HFF-Myc (cell line): Measurements from ENCODE around the gene ITPKB.
"Not testable (repeated sequence)": the region's sequence is repeated elsewhere in the genome, so short reads cannot be mapped to it uniquely, and the experiment has no call there.

Experiments
- DNase-seq: peaks from one replicate; pipeline ENCODE4 v3.0.0-alpha.2; 2011; ENCODE audit warnings: low read depth; ENCODE audit errors: extremely low read depth
- H3K4me3 ChIP-seq: replicated peaks from 2 replicates; pipeline ENCODE4 v1.5.1; 2011; ENCODE audit warnings: low read depth, mild to moderate bottlenecking, control low read depth, low read length
- TF ChIP-seq, protein P1 (sequence below): IDR thresholded peaks from 2 replicates; pipeline ENCODE4 v1.5.1; 2012; ENCODE audit warnings: mild to moderate bottlenecking, low read depth, low read length, control low read depth; ENCODE audit errors: missing control alignments

ITPKB gene

GRCh38 chr1:226761322-226761721, 22.2 kb upstream of the ITPKB start:
- TF ChIP-seq, protein P1, sequence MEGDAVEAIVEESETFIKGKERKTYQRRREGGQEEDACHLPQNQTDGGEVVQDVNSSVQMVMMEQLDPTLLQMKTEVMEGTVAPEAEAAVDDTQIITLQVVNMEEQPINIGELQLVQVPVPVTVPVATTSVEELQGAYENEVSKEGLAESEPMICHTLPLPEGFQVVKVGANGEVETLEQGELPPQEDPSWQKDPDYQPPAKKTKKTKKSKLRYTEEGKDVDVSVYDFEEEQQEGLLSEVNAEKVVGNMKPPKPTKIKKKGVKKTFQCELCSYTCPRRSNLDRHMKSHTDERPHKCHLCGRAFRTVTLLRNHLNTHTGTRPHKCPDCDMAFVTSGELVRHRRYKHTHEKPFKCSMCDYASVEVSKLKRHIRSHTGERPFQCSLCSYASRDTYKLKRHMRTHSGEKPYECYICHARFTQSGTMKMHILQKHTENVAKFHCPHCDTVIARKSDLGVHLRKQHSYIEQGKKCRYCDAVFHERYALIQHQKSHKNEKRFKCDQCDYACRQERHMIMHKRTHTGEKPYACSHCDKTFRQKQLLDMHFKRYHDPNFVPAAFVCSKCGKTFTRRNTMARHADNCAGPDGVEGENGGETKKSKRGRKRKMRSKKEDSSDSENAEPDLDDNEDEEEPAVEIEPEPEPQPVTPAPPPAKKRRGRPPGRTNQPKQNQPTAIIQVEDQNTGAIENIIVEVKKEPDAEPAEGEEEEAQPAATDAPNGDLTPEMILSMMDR, result no peak
- no peak overlapping the region for H3K4me3 ChIP-seq
- no peak for DNase-seq

GRCh38 chr1:226754793-226755533, 15.9 kb upstream of the ITPKB start:
- TF ChIP-seq, protein P1, result no peak
- no peak for DNase-seq
- H3K4me3 ChIP-seq, result no peak overlapping the region

DNA sequence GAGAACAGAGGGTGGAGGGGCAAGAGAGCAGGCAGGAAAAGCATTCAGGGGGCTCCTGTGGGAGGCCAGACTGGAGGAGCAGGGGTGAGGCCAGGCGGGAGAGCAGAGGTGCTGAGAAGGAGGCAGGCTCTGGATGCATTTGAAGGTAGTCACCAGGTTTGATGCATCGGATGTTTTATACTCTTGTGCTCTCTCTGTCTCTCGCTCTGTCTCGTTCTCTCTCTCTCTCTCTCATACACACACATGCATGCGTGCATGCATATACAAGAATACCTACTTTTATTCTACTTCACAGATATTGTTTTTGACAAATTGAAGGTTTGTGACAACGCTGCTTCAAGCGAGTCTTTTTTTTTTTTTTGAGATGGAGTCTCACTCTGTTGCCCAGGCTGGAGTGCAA, 15.0 kb upstream of the ITPKB start:
- no peak for DNase-seq
- TF ChIP-seq, protein P1, result no peak
- H3K4me3 ChIP-seq, result no peak overlapping the region

DNA sequence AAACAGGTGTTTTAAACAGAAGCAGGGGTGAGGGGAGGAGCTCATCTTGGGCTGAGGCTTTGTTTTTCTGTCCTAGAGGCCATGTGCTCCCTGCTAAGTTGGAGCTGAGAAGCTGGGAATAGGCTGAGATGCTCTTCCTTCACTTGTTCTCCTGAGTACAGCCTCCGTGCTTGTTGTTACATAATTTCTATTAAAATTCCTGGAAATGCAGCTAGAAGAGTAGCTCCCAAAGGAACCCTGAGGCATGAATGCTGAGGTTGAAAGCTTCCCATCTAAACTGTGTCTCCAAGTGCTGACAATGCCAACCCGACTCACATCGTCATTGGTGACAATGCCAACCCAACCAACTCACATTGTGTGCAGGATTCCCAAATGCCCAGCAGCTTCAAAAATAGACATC, 12.6 kb upstream of the ITPKB start:
- H3K4me3 ChIP-seq, result no peak overlapping the region
- DNase-seq, result no peak
- TF ChIP-seq, protein P1, result no peak

- H3K4me3 ChIP-seq, result no peak overlapping the region
- TF ChIP-seq, protein P1, result no peak
- no peak for DNase-seq
These were observed 12.1 kb upstream of the ITPKB start for GRCh38 chr1:226751214-226751613.

DNA sequence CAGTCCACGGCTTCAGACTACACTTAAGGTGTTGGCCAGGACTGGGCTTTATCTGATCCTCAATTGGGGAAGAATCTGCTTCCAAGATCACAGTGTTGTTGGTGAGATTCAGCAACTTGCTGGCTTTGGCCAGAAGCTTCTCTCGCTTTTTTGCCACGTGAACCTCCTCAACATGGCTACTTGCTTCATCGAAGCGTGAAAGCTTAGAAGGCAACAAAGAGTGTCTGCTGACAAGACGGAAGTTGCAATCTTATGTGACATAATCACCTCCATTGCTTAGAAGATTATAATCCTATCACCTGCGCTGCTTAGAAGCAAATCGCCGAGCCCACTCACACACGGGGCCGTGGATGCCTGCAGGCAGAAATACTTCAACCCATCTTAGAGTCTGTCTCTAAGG, 10.4 kb upstream of the ITPKB start:
- no peak for DNase-seq
- H3K4me3 ChIP-seq, result no peak overlapping the region
- TF ChIP-seq, protein P1, result no peak

GRCh38 chr1:226748306-226748705, 9.2 kb upstream of the ITPKB start:
- TF ChIP-seq, protein P1, result no peak
- no peak for DNase-seq
- no peak overlapping the region for H3K4me3 ChIP-seq

- not testable (repeated sequence) for DNase-seq
These were observed 8.6 kb upstream of the ITPKB start for GRCh38 chr1:226747519-226748263.

More at GRCh38 chr1:226747519-226748263, 8.6 kb upstream of the ITPKB start:
- not testable (repeated sequence) for H3K4me3 ChIP-seq
